ENCODE measurements around the gene APOBEC3C.
"Not testable (repeated sequence)": the region's sequence is repeated elsewhere in the genome, so short reads cannot be mapped to it uniquely, and the experiment has no call there.

Gene APOBEC3C

DNA sequence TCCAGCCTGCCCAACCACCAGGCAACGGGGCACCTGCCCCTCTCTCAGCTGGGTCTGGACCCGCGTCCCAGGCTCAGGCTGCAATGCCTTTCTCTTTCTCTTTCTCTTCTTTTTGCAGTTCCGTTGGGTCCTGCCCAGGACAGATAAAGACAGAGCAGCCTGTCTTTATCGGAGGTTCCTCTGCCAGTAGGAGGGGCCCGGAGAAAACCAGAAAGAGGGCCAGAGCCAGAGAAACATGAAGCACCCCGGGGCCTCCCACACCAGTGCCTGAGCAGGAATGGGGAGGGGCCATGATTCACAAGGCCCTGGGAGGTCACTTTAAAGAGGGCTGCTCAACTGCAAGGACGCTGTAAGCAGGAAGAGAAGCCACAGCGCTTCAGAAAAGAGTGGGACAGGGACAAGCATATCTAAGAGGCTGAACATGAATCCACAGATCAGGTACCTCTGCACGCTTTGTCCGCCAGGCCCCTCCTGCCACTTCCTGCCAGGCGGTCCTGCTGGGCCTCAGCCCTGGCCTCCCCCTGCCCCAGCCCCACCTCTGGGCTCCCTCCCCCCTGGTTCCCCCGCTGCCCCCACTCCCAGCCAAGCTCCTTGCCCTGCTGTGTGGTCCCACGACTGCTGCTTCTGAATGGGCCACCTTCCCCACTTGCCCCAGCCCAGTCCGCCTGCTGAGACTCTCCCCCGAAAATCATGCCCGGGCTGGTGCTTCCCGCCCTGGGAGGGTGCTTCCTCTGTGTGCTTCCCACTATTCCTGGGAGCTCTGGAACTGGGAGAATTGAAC lies at the start of gene APOBEC3C:
APOBEC3C (plus strand) TSS at position 316 of the 781 bp plus-strand sequence; CDS start at position 422, 106 bp downstream.
- DNase-seq (ENCODE audit: low read depth) = peak; percentile 62

DNA sequence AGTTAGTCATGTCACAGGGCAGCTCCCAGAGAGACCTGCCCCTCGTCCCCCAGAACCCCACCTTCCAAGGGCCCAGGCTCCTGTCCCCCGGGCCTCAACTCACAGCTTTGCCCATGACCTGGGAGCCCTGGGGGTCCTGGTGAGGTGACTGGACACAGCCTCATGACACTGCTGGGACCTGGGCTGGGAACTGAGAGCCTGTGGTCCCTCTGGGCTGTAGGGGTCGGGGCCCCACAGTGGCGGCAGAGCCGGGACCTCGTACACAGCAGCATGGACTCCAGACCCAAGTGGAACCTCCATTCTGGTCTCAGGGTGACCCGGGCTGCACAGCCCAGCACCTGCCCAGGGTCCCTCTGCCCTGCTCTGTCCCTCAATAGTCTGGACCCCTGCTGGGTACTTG lies 49.8 kb upstream of the APOBEC3C start:
- DNase-seq (ENCODE audit: low read depth) = no peak

DNA sequence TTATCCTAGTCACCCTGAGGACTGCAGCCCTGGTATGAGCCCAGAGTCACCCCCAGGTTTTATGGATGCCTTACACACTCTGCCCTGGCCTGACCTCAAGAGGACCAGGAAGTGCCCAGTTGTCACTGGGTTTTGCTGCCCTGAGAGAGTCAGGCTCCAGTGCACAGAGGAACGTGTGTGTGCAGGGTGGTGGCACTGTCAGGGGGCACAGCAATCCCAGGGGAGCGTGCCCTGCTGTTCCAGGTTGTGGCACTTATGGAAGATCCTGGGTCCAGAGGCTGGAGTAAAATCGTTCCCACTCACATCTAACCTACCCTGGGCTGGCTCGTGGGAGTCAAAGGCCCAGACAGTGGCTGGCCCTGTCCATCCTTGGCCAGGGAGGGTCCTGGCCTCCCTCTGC lies 49.1 kb upstream of the APOBEC3C start:
- no peak for DNase-seq (ENCODE audit: low read depth)

DNA sequence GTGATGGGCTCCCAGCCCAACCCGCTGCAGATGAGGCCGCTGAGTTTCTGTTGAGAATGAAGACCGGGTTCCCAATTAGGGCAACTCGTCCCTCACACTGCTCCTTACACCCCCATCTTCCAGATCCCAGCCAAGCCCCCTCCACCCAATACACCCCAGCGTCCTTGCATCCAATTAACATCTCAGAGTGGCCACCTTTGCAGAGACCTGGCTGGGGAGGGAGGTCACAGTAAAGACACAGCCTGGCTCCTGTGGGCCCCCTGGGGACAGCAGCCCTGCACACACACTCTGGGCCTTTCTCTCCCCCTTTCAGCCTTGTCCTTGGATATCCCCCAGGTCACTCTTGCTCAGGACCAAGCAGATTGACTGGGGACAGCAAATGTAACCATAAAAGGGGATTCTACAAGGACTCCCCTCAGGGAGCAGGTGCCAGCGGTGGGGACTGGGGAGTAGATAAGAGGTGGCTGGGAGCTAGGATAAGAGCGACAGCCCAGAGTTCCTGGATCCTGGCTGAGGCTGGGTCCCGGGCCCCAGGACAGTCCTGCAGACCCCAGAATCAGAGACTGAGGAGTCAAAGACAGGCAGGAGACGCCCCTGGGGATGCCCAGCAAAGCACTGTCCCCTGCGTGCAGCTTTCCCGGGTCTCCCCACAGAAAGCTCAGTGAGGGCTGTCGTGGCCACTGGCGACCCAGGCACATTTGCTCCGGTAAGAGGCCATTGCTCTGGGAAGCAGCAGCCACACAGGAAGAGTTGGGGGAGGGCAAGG lies 48.3 kb upstream of the APOBEC3C start:
- DNase-seq (ENCODE audit: low read depth) = no peak

DNA sequence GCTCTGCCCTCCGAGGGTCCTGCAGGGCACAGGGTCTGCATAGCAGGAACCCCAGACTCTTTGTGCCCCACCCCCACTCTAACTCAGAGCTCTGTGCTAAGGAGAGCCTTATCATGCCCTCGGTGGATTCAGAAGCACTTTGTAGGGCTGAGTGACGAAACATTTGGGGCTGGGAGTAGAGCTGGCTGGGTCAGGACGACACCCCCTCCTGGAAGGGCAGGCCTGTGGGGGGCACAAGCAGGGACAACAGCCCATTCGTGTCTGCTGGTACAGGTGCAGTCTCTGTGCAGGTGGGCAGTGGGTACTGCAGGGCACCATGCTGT lies 47.7 kb upstream of the APOBEC3C start:
- no peak for DNase-seq (ENCODE audit: low read depth)

DNA sequence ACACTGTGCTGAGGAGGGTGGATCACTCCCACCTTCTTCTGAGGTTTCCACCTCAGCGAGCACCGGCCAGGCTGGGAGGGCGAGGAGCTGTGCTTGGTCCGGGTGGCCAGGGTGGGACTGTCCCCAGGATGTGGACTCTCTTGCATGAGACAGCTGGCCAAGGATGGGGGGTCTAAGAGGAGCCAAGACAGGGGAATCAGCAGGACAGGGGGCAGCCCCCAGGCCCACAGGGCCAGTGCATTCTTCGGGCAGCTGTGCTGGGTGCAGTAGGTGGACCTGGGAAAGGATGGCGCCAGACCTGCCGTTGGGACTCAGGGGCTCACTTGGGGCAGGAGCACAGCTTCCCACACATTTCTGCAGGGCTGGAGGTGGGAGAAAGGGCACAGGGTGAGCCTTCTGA lies 47.1 kb upstream of the APOBEC3C start:
- DNase-seq (ENCODE audit: low read depth) = no peak

DNA sequence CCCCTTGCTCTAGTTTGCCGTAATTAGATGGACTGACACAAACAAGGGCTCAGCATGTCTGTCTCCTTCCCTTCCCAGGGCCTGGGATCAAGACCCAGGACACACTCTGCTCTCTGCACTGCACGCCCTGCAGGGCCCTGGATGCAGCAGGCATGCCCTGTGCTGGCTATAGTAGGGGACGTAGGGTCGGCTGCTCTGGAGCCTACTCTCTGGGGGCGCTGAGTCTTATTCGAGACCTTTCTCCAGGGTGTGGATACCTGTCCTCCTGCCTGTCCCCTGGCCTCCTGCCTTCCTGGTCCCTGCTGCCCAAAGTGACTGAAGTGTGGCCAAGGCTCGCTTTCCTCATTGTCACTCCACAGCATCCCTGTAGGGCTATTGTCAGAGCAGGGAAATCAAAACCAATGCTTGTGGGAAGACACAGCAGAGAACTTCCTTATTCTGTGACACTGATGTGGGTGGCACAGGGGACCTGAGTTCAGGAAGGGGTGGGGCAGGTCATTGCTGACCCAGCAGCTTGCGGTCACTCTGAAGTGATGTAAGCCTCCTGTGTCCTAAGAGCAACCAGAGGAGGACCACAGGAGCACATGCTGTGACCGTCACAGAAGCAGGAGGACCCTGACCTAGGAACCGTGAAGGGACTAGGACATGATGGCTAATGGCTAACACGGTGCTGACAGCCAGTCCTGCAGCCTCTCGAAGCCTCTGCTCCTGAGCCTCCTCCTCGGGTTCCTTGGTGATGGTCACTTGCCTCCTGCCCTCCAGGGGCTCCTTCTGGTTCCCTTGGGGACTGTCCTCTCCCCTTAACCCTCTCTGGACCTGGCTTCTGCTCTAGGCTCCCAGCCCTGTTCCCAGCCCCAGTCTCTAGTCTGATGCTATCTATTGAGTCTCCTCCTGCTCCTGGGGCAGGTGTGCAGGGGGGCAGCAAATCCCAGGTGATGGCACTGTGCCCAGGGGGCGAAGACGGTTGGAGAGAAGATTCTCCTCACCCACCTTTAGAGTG lies 46.3 kb upstream of the APOBEC3C start:
- no peak for DNase-seq (ENCODE audit: low read depth)

DNA sequence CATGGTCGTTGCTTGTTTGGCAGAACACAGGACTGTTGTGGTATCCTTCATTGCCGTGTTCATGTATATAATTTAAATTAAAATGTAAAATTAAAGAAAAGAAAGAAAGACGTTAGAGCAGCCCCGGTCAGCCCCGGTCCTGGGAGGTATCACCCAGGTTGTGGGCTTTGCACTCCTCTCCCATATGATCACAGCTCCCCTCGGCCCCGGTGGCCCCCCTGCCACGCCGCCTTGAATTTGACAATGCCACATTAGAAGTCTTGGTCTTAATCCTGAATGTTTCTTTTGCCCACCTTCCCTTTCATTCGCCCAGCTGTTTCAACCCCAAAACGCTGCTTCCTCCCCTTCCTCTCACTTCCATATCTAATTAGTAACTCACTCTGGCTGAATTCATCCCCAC lies 45.3 kb upstream of the APOBEC3C start:
- no peak for DNase-seq (ENCODE audit: low read depth)

DNA sequence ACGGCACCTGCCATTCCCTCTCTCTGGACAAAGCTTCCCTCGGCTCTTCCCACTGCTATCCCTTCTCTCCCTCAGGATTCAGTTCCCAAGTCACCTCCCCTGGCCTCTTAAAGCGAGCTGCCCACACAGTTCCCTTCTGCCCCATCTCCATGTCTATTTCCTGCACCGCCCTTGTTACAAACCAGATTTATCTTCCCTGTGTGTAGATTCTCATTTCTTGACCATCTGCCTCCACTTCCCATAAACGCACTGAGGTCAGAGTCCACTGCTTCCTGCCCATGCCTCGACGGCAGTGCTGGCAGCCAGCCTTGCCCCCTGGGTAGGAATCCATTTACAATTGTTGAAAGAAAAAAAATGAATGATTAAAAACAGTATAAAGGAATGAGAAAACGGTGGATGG lies 43.5 kb upstream of the APOBEC3C start:
- DNase-seq (ENCODE audit: low read depth) = no peak

DNA sequence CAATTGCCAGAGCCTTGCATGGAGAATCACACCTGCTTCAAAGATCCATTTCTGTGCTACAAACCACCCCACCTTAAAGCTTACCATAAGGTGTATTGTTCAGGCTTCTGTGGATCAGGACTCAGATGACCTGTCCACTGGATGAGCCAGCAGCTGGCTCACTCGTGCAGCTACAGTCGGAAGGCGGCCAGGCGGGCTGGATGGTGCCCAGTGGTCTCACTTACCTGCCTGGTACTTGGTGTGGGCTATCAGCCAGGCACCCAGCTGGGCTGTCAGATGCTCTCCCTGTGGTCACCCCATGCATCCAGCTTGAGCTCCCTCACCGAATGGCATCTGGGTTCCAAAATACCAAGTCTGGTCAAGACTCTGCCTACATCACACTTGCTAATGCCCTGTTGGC lies 42.9 kb upstream of the APOBEC3C start:
- DNase-seq (ENCODE audit: low read depth) = no peak

DNA sequence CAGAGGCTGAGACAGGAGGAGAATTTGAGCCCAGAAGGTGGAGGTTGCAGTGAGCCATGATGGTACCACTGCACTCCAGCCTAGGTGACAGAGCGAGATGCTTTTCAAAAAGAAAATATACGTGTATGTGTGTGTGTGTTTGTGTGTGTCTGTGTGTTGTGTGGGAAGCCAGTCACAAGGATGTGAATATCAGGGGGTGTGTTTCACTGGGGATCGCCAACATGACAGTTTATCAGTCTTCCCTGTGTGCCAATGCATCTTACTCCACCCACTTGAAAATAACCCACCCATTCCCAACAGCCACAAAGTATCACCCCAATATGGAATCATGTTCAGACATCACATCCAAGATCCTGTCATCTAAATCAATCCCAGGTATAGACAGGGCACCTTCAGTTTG lies 42.3 kb upstream of the APOBEC3C start:
- DNase-seq (ENCODE audit: low read depth) = no peak

DNA sequence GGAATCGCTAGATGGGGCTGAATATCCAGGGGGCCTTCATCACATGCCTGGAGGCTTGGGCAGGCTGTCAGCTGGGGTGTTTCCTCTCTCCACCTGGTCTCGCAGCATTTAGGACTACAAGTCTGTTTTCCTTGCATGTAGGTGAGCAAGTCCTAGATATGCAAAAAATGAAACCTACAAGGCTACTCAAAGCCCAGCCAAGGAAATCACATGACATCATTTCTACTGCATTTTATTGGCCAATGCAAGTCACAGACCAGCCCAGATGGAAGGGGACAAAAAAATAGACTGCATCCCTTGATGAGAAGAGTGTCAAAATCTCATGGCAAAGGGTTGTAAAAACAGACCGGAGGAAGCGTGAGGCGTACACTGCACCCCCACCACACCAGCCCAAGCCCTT lies 41.5 kb upstream of the APOBEC3C start:
- DNase-seq (ENCODE audit: low read depth) = no peak

DNA sequence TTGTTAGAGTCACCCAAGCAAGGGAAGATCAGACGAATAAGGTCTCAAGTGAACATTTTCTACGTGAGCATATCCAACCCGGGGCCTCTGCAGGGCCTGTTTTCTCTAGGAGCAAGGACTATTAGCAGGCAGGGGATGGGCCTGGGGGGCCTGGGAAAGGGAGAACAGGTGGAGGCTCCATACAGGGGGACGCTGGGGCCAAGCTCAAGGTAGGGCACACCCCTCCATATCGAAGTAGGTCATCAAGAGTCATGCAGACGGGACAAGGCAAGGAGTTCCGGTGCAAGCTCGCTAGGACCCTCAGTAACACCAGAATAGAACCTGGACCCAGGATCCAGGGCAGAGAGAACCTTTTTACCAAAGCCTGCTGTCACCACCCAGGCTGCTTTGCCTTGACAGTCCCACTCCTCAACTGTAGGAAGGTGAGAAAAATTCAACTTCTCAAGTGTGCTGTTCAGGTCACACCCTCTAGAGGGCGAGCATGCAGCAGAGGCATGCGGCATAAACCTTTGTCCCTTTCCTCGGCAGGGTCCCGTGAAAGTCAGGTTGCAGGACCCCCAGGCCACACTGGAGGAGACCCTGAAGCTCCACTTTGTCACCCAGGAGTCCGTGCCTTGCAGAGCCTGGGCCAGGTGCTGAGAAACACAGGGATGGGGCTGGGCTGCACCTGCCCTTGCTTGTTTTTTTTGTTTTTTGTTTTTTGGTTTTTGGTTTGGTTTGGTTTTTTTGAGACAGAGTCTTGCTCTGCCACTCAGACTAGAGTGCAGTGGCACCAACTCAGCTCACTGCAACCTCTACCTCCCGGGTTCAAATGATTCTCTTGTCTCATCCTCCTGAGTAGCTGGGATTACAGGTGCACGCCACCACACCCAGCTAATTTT lies 40.5 kb upstream of the APOBEC3C start:
- DNase-seq (ENCODE audit: low read depth) = peak; percentile 48

DNA sequence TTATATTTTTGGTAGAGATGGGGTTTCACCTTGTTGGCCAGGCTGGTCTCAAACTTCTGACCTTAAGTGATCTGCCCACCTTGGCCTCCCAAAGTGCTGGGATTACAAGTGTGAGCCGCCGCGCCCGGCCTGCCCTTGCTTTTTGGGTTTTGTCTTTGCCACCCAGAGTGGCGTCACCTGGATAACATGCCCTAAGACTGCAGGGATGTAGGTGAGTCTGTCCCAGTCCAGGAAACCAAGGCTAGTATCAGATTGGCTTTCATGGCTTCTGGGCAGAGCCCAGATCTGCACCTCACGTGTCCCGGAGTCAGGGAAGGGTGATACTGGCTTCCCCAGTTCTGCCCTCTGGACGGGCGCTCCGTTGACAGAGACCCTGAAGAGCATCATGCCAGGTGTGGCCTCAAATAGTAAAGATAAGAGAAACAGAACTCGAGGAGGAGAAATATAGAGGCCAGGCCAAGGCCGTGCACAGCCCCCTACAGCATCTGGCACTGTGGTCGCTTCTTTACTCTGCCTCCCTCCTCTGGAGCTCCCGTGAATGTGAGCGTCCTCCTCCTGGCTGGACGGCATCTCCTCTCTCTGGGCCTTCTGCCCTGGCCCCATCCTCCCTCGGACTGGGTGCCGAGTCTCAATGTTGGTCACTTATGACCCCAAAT lies 39.8 kb upstream of the APOBEC3C start:
- no peak for DNase-seq (ENCODE audit: low read depth)

DNA sequence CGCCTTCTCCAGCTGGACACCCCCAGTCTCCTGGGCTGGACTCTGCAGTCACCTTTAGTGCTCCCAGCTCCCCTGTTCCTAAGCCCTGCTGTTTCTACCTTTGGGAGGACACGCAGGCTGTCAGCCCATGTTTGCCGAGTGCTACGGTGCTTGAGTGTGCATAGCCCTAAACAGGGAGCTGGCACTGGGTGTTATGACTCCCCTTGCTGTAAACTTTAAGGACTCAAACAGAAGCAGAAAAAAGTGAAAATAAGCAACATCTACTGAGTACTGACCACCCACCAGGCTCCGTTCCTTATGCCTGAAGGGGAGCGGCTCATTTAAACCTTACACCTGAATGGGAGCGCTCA lies 39.3 kb upstream of the APOBEC3C start:
- no peak for DNase-seq (ENCODE audit: low read depth)

DNA sequence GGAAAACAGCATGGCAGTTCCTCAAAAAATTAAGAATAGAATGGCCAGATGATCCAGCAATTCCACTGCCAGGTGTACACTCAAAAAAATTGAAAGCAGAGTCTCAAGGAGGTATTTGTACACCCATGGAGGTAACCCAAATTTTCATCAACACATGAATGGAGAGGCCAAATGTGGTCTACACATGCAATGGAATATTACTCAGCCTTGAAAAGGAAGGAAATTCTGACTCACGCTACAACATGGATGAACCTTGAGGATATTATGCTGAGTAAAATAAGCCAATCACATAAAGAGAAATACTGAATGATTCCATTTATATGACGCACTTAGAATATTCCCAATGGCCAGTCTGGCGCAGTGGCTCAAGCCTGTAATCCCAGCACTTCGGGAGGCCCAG lies 36.8 kb upstream of the APOBEC3C start:
- DNase-seq (ENCODE audit: low read depth) = not testable (repeated sequence)

DNA sequence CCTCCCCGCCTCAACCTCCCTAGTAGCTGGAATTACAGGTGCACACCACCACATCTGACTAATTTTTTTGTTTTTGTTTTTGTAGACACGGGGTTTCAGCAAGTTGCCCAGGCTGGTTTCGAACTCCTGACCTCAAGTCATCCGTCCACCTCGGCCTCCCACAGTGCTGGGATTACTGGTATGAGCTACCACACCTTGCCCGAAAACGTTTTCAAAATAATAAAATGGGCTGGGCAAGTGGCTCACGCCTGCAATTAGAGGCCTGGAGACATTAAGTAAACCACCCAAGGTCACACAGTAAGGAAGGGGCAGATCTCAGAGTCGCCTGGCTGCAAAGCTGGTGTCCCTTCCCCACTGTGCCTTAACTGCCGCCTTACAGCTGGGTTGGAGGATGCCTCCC lies 33.5 kb upstream of the APOBEC3C start:
- DNase-seq (ENCODE audit: low read depth) = not testable (repeated sequence)

DNA sequence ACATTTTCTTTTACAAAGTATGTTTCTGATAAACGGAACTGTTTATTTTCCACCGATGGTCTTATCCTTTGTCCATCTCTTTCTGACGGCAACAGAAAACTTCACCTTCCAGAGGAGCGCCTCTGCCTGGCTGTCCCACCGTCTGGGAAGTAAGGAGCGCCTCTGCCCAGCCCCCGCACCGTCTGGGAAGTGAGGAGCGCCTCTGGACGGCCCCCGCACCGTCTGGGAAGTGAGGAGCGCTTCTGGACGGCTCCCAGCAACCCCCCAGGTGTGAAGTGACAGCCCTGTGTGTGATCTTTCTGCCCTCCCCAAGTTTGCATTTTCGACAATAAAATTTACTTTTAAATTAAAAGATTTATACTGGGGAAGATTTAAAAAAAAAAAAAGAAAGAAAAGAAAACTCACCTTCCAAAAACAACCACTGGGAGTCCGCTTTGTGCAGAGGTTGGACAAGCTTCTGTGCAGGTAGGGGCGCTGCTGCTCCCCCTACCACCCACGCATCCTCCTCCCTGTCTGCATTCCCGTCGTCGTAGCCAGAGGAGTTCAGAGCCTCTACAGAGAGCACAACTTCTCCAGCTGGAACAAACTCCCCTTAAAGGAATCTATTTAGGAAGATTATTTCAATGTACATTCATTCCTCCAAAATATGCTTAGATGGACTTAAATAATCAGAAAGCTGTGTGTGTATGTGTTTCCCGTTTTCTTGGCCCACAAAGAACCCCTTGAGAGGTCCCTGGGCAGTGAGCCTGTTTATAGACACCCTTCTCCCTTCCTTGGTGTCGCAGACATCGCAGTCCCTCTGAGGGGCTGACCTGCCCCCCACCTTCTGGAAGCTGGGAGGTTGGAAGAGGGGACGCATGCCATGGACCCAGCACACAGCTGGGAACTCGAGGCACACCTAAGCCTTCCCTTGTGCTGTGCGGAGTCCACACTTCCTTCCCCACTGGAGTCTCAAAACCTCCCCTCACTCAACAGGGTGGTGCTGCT lies 32.8 kb upstream of the APOBEC3C start:
- no peak for DNase-seq (ENCODE audit: low read depth)

DNA sequence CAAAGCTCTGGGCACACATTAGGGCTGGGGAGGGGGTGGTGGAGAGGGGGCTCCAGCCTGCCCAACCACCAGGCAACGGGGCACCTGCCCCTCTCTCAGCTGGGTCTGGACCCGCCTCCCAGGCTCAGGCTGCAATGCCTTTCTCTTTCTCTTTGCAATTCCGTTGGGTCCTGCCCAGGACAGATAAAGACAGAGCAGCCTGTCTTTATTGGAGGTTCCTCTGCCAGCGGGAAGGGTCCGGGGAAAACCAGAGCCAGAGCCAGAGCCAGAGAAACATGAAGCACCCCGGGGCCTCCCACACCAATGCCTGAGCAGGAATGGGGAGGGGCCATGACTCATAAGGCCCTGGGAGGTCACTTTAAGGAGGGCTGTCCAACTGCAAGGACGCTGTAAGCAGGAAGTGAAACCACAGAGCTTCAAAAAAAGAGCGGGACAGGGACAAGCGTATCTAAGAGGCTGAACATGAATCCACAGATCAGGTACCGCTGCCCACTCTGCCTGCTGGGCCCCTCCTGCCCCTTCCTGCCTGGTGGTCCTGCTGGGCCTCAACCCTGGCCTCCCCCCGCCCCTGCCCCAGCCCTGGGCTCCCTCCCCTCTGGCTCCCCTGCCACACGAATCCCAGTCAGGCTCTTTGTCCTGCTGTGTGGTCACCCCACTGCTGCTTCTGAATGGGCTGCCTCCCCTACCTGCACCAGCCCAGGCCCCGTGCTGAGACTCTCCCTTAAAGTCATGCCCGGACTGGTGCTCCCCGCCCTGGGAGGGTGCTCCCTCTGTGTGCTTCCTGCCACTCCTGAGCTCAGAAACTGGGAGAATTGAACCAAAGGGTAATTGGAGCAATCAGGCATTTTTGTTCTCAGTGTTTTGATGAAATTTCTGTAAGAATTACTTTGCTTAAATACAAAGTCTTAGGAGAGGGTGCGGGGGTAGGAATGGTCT lies 31.8 kb upstream of the APOBEC3C start, which contains the start of gene APOBEC3B:
APOBEC3B (plus strand) TSS at position 356 of the 936 bp plus-strand sequence; CDS start at position 463, 107 bp downstream.
- DNase-seq (ENCODE audit: low read depth) = peak; percentile 51

All from stimulated activated CD8-positive, alpha-beta memory T cell treated with anti-CD3 and anti-CD28 coated beads, Interleukin-12 subunit alpha, Interleukin-12 subunit beta, amount 100 ng/mL, for 1 hour (primary cell).